DND-41 (cell line): ENCODE measurements around the gene KANSL1.

Experiments
- CTCF ChIP-seq: IDR thresholded peaks from 2 replicates; pipeline ENCODE4 v1.5.1; 2012; ENCODE audit warnings: borderline replicate concordance, low read length, moderate library complexity, mild to moderate bottlenecking; ENCODE audit not compliant: poor library complexity, severe bottlenecking; ENCODE audit errors: extremely low read depth
- EZH2 ChIP-seq: IDR thresholded peaks from 3 replicates; pipeline ENCODE4 v1.6.1; 2012; ENCODE audit warnings: borderline replicate concordance, low read depth, mild to moderate bottlenecking, moderate library complexity, low read length, inconsistent platforms; ENCODE audit not compliant: severe bottlenecking

- TF ChIP-seq CTCF (no peak), EZH2 (no peak)
Observed at GRCh38 chr17:46122486-46122871, 70.8 kb downstream of the KANSL1 start.
